Stimulated activated CD4-positive, alpha-beta T cell treated with anti-CD3 and anti-CD28 coated beads, Interleukin-15, amount 100 ng/mL, for 1 hour (primary cell): ENCODE data around the gene KCNH4.

Experiments used
- DNase-seq, 2 donors: peaks; one replicate each; pipeline ENCODE4 v3.0.0-alpha.2; 2020; ENCODE audit warnings: low read depth in 1 of 2, low spot score in 1 of 2

Gene KCNH4

GRCh38 chr17:42118545-42118944 is 62.4 kb downstream of the KCNH4 start:
- DNase-seq: no peak

- DNase-seq: no peak
Measured at GRCh38 chr17:42118126-42118510, 62.8 kb downstream of the KCNH4 start.

- DNase-seq: no peak
Measured at GRCh38 chr17:42117397-42118125, 63.4 kb downstream of the KCNH4 start.

GRCh38 chr17:42116705-42117396 is 64.1 kb downstream of the KCNH4 start:
- DNase-seq: peak; percentile 63 to 66

- no peak for DNase-seq
Measured at GRCh38 chr17:42114118-42114517, 66.8 kb downstream of the KCNH4 start.

GRCh38 chr17:42113293-42114069 is 67.5 kb downstream of the KCNH4 start:
- no peak for DNase-seq

GRCh38 chr17:42112552-42113176 is 68.3 kb downstream of the KCNH4 start, which contains the start of gene DHX58:
TSS of gene DHX58 (minus strand) at chr17:42112714. CDS start at chr17:42111892, 822 bp downstream.
- DNase-seq: peak; percentile 54 to 55

- DNase-seq: peak in 1 of 2 donors; percentile 15
Measured at GRCh38 chr17:42111871-42112551, 68.9 kb downstream of the KCNH4 start.

GRCh38 chr17:42111265-42111636 is 69.7 kb downstream of the KCNH4 start:
- no peak for DNase-seq

- no peak for DNase-seq
Measured at GRCh38 chr17:42110301-42111264, 70.4 kb downstream of the KCNH4 start.

GRCh38 chr17:42109086-42109485 is 71.9 kb downstream of the KCNH4 start:
- no peak for DNase-seq

GRCh38 chr17:42107597-42108576 is 73.1 kb downstream of the KCNH4 start:
- DNase-seq: peak; percentile 86 to 87

- no peak for DNase-seq
Measured at GRCh38 chr17:42107124-42107523, 73.8 kb downstream of the KCNH4 start.
